Measurements from ENCODE around the gene NRP1. TPM values are rescaled to one million over a fixed set of nuclear protein-coding genes. Genes with fewer than 3 reads are reported as not detected.

Gene NRP1
- total RNA-seq, 1 experiment from 2014 or later, result 3.0 TPM

GRCh38 chr10:33295851-33296250 is 38.6 kb downstream of the NRP1 start (continued):
- TF ChIP-seq HMGA2 (CRISPR knock-in tag; IDR thresholded peaks at IDR 0.05), result no peak

GRCh38 chr10:33293531-33294170 is 40.8 kb downstream of the NRP1 start:
- DNase-seq (ENCODE audit: low spot score) (no peak), ATAC-seq (no peak)
- CTCF ChIA-PET, result no interaction called here
- TF ChIP-seq MAX (CRISPR knock-in tag; IDR thresholded peaks at IDR 0.05) (no peak), ZNF219 (CRISPR knock-in tag; IDR thresholded peaks at IDR 0.05; ENCODE audit: borderline replicate concordance) (no peak), MYBL2 (CRISPR knock-in tag; IDR thresholded peaks at IDR 0.05) (no peak), NFYB (CRISPR knock-in tag; conservative IDR thresholded peaks at IDR 0.05; ENCODE audit: low read depth) (no peak), NFATC4 (CRISPR knock-in tag; IDR thresholded peaks at IDR 0.05) (no peak), ZNF512 (CRISPR knock-in tag; IDR thresholded peaks at IDR 0.05; ENCODE audit: borderline replicate concordance) (no peak), KAT7 (CRISPR knock-in tag; IDR thresholded peaks at IDR 0.05; ENCODE audit: borderline replicate concordance) (no peak), E2F1 (CRISPR knock-in tag; IDR thresholded peaks at IDR 0.05) (no peak), NR2C2 (CRISPR knock-in tag; IDR thresholded peaks at IDR 0.05) (no peak), HMGA2 (CRISPR knock-in tag; IDR thresholded peaks at IDR 0.05) (no peak), FOXK1 (CRISPR knock-in tag; IDR thresholded peaks at IDR 0.05) (no peak), TP53 (CRISPR knock-in tag; IDR thresholded peaks at IDR 0.05) (no peak)
- TF ChIP-seq, protein P1, sequence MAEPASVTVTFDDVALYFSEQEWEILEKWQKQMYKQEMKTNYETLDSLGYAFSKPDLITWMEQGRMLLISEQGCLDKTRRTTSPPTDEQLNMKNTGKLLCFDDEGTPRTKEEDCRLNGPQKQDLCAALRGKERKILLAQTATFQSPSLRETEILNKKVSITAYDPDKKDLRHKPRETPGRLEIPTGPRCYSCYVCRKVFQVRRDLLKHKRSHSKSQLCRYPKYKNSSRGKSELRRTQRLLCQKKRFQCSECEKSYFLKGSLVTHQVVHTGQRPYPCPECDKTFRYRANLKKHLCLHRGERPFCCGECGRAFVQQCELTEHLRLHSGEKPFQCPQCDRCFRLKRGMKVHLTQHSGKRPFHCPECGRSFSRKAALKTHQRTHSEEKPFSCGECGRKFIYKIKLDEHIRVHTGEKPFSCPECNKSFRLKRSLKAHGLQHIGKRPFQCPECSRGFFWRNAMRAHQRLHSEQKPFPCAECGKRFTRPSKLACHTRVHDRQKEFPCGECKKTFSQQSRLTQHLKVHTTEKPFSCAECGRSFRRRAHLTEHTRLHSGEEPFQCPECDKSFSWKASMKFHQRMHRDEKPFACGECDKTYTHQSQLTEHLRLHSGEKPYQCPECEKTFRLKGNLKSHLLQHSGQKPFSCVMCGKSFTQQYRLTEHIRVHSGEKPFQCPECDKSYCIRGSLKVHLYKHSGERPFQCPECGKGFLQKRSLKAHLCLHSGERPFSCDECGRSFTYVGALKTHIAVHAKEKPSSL (CRISPR knock-in tag; conservative IDR thresholded peaks at IDR 0.05), result no peak
- TF ChIP-seq, protein P2, sequence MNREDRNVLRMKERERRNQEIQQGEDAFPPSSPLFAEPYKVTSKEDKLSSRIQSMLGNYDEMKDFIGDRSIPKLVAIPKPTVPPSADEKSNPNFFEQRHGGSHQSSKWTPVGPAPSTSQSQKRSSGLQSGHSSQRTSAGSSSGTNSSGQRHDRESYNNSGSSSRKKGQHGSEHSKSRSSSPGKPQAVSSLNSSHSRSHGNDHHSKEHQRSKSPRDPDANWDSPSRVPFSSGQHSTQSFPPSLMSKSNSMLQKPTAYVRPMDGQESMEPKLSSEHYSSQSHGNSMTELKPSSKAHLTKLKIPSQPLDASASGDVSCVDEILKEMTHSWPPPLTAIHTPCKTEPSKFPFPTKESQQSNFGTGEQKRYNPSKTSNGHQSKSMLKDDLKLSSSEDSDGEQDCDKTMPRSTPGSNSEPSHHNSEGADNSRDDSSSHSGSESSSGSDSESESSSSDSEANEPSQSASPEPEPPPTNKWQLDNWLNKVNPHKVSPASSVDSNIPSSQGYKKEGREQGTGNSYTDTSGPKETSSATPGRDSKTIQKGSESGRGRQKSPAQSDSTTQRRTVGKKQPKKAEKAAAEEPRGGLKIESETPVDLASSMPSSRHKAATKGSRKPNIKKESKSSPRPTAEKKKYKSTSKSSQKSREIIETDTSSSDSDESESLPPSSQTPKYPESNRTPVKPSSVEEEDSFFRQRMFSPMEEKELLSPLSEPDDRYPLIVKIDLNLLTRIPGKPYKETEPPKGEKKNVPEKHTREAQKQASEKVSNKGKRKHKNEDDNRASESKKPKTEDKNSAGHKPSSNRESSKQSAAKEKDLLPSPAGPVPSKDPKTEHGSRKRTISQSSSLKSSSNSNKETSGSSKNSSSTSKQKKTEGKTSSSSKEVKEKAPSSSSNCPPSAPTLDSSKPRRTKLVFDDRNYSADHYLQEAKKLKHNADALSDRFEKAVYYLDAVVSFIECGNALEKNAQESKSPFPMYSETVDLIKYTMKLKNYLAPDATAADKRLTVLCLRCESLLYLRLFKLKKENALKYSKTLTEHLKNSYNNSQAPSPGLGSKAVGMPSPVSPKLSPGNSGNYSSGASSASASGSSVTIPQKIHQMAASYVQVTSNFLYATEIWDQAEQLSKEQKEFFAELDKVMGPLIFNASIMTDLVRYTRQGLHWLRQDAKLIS (CRISPR knock-in tag; IDR thresholded peaks at IDR 0.05; ENCODE audit: borderline replicate concordance), result no peak
- Mint-ChIP-seq H3K4me1 (peaks cover 29% of the 10 kb centered on the region), H3K9me3 (no peaks in the 10 kb centered on the region), H3K27ac (no peak overlapping the region), H3K4me3 (no peak overlapping the region), H3K36me3 (no peaks in the 10 kb centered on the region), H3K27me3 (ENCODE audit: low read depth) (no peaks in the 10 kb centered on the region)
- POLR2A ChIA-PET, result no interaction called here

- TF ChIP-seq ELF4 (CRISPR knock-in tag; IDR thresholded peaks at IDR 0.05; ENCODE audit: low read depth), result no peak
- no peak for TF ChIP-seq MXD4 (CRISPR knock-in tag; IDR thresholded peaks at IDR 0.05; ENCODE audit: borderline replicate concordance)
- DNase-seq (ENCODE audit: low spot score) (no peak), ATAC-seq (no peak)
- Mint-ChIP-seq H3K4me3 (no peak overlapping the region), H3K27me3 (ENCODE audit: low read depth) (no peaks in the 10 kb centered on the region), H3K27ac (no peak overlapping the region), H3K4me1 (peaks cover 29% of the 10 kb centered on the region), H3K9me3 (no peaks in the 10 kb centered on the region), H3K36me3 (no peaks in the 10 kb centered on the region)
- CTCF ChIA-PET, result no interaction called here
- POLR2A ChIA-PET, result no interaction called here
Observed at GRCh38 chr10:33293076-33293475, 41.4 kb downstream of the NRP1 start.

Data from WTC11 (cell line).